Measurements from ENCODE around the gene AUH.

The AUH gene

GRCh38 chr9:91253488-91253887 is 108.2 kb downstream of the AUH start:
- POLR2A ChIA-PET = no interaction called here
- no peak for DNase-seq (ENCODE audit: low read depth, low spot score)
- CTCF ChIA-PET = interaction anchor here (0.9 to 1.5 kb wide), 5 partner anchors 8 to 191 kb away, joined by 3 read pairs; no protein-coding TSS in a partner anchor

GRCh38 chr9:91248707-91249106 is 113.0 kb downstream of the AUH start:
- H3K4me3 ChIP-seq (ENCODE audit: low read depth, low read length) = no peak overlapping the region
- TF ChIP-seq CTCF (IDR thresholded peaks at IDR 0.05; ENCODE audit: insufficient read depth, low read length, missing control alignments) = no peak
- DNase-seq (ENCODE audit: low read depth, low spot score) = no peak
- POLR2A ChIA-PET = no interaction called here
- CTCF ChIA-PET = no interaction called here

More at GRCh38 chr9:91253488-91253887, 108.2 kb downstream of the AUH start:
- no peak overlapping the region for H3K4me3 ChIP-seq (ENCODE audit: low read depth, low read length)
- TF ChIP-seq CTCF (IDR thresholded peaks at IDR 0.05; ENCODE audit: insufficient read depth, low read length, missing control alignments) = no peak

GRCh38 chr9:91247278-91247677 is 114.4 kb downstream of the AUH start:
- ChIA-PET POLR2A (no interaction called here), CTCF (no interaction called here)
- TF ChIP-seq CTCF (IDR thresholded peaks at IDR 0.05; ENCODE audit: insufficient read depth, low read length, missing control alignments) = no peak
- H3K4me3 ChIP-seq (ENCODE audit: low read depth, low read length) = no peak overlapping the region
- DNase-seq (ENCODE audit: low read depth, low spot score) = no peak

GRCh38 chr9:91246846-91247245 is 114.9 kb downstream of the AUH start:
- no peak for DNase-seq (ENCODE audit: low read depth, low spot score)
- TF ChIP-seq CTCF (IDR thresholded peaks at IDR 0.05; ENCODE audit: insufficient read depth, low read length, missing control alignments) = no peak
- CTCF ChIA-PET = no interaction called here
- POLR2A ChIA-PET = no interaction called here
- no peak overlapping the region for H3K4me3 ChIP-seq (ENCODE audit: low read depth, low read length)

- no peak for TF ChIP-seq CTCF (IDR thresholded peaks at IDR 0.05; ENCODE audit: insufficient read depth, low read length, missing control alignments)
- no peak overlapping the region for H3K4me3 ChIP-seq (ENCODE audit: low read depth, low read length)
- ChIA-PET CTCF (interaction anchor here (0.9 kb wide), 1 partner anchor 27 kb away, joined by 3 read pairs; no protein-coding TSS in a partner anchor), POLR2A (no interaction called here)
- DNase-seq (ENCODE audit: low read depth, low spot score) = no peak
Measured at GRCh38 chr9:91245431-91246313, 116.0 kb downstream of the AUH start.

GRCh38 chr9:91243029-91243428 is 118.7 kb downstream of the AUH start:
- POLR2A ChIA-PET = no interaction called here
- no peak for TF ChIP-seq CTCF (IDR thresholded peaks at IDR 0.05; ENCODE audit: insufficient read depth, low read length, missing control alignments)
- no peak overlapping the region for H3K4me3 ChIP-seq (ENCODE audit: low read depth, low read length)
- no peak for DNase-seq (ENCODE audit: low read depth, low spot score)
- CTCF ChIA-PET = no interaction called here

Measured in AG04449 (cell line).